ENCODE measurements around the gene SPG21.

SPG21 gene

DNA sequence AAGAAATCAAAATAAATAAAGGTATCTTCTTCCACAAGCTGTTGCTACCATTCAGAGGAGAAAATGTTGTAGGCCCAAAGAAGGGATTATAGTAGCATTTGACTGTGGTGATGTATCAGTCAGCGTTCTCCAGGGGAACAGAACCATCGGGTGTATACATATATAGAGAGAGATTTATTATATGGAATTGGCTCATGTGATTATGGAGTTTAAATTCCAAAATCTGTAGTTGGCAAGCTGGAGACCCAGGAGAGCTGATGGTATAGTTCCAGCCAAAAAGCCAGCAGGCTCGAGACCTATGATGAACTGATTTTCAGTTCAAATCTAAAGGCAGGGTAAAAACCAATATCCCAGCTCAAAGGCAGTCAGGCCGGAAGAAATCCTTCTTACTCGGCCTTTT is 7.4 kb upstream of the SPG21 start:
- no peak overlapping the region for H3K4me3 ChIP-seq (replicated peaks in 1 of 2; ENCODE audit: low read depth in 2 of 2, low read length in 2 of 2)
- DNase-seq (ENCODE audit: low read depth in 2 of 2), result no peak
- TF ChIP-seq, protein P1, sequence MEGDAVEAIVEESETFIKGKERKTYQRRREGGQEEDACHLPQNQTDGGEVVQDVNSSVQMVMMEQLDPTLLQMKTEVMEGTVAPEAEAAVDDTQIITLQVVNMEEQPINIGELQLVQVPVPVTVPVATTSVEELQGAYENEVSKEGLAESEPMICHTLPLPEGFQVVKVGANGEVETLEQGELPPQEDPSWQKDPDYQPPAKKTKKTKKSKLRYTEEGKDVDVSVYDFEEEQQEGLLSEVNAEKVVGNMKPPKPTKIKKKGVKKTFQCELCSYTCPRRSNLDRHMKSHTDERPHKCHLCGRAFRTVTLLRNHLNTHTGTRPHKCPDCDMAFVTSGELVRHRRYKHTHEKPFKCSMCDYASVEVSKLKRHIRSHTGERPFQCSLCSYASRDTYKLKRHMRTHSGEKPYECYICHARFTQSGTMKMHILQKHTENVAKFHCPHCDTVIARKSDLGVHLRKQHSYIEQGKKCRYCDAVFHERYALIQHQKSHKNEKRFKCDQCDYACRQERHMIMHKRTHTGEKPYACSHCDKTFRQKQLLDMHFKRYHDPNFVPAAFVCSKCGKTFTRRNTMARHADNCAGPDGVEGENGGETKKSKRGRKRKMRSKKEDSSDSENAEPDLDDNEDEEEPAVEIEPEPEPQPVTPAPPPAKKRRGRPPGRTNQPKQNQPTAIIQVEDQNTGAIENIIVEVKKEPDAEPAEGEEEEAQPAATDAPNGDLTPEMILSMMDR (IDR thresholded peaks at IDR 0.05; ENCODE audit: low read depth, low read length), result no peak

GRCh38 chr15:64993290-64993689 is 3.6 kb upstream of the SPG21 start:
- H3K4me3 ChIP-seq (replicated peaks in 1 of 2; ENCODE audit: low read depth in 2 of 2, low read length in 2 of 2), result no peak overlapping the region
- no peak for DNase-seq (ENCODE audit: low read depth in 2 of 2)
- TF ChIP-seq, protein P1 (IDR thresholded peaks at IDR 0.05; ENCODE audit: low read depth, low read length), result no peak

DNA sequence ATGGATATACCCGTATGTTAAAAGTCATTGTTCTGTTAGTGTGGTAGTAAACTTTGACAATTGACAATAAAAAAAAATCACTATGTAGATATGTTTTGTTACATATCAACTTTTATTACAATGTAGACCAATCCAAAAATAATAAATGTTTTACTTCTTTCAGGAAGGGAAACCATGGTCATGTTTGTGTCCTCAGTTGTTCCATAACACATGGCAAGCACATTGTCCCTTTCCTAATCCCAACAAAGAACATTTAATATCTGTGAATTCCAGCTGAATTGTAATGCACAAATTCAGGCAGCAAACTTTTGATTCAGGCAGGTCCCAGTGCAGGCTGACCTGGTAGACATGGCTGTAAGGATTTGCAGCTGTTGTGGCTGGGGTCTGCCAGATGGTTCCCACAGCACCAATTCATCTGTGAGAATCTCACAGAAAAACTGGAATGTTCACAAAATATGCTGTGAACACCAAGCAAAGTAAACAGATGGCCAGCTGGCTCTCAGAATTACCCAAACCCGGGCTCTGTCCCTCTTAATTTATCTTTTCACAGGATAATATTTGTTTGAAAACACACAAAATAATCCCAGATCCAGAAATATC is 1.9 kb upstream of the SPG21 start:
- no peak overlapping the region for H3K4me3 ChIP-seq (replicated peaks in 1 of 2; ENCODE audit: low read depth in 2 of 2, low read length in 2 of 2)
- TF ChIP-seq, protein P1 (IDR thresholded peaks at IDR 0.05; ENCODE audit: low read depth, low read length), result no peak
- DNase-seq (ENCODE audit: low read depth in 2 of 2), result no peak

GRCh38 chr15:64990168-64990470 is 405 bp upstream of the SPG21 start:
- no peak for DNase-seq (ENCODE audit: low read depth in 2 of 2)
- peak overlapping the region; percentile 49 to 99 for H3K4me3 ChIP-seq (replicated peaks in 1 of 2; ENCODE audit: low read depth in 2 of 2, low read length in 2 of 2)
- TF ChIP-seq, protein P1 (IDR thresholded peaks at IDR 0.05; ENCODE audit: low read depth, low read length), result no peak

DNA sequence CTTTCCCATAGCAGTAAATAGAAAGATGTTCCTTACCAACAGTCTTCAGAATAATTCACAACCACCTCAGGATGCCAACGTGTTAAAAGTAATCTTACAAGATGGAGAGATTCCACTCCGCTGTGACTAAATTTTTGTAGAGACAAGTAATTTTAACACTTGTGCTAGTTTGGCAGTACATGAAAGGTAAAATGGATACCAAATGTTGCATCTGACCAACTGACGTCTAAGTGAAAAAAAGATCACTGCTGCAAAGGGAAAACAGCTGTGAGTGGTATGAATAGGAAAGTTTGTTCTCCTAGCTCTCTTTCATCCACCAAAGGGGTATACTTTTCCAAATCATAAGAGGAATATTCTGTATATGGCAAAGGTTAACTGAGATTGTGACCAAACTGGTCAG is 2.6 kb downstream of the SPG21 start:
- H3K4me3 ChIP-seq (replicated peaks in 1 of 2; ENCODE audit: low read depth in 2 of 2, low read length in 2 of 2), result no peak overlapping the region
- DNase-seq (ENCODE audit: low read depth in 2 of 2), result peak in 1 of 2 donors; percentile 10
- TF ChIP-seq, protein P1 (IDR thresholded peaks at IDR 0.05; ENCODE audit: low read depth, low read length), result no peak

DNA sequence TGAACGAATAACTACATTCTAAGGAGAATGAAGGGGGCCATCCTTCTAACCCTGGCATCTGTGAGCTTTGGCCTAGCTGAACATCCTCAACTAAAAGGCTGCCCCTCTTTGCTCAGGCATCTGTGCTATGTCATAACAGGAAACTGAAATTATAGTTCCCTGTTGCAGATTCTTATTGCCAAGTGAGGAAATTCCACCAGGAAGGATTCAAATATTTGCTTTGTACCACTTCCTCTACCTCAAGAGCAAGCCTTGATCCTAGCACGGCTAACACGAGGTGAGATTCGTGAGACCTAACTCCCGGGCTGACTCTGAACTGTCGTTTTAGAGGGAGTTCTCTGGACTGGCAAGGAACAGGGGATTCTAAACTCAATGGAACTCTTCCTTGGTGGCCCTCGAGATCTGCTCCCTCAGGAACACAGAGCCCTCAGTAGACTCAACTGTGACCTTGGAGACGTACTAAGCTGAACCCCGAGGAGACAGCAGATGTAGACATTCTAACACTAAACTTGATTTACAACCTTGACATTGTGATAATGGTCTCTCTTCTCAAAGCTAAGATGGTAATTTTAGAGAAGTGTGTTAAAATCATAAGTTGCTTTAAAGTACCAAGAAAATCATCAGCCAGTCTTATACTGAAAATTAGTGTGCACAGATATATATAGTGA is 4.2 kb downstream of the SPG21 start:
- TF ChIP-seq, protein P1 (IDR thresholded peaks at IDR 0.05; ENCODE audit: low read depth, low read length), result no peak
- H3K4me3 ChIP-seq (replicated peaks in 1 of 2; ENCODE audit: low read depth in 2 of 2, low read length in 2 of 2), result no peak overlapping the region
- peak; percentile 49 to 53 for DNase-seq (ENCODE audit: low read depth in 2 of 2)

- TF ChIP-seq, protein P1 (IDR thresholded peaks at IDR 0.05; ENCODE audit: low read depth, low read length), result no peak
- no peak for DNase-seq (ENCODE audit: low read depth in 2 of 2)
Observed at GRCh38 chr15:64982472-64982871, 7.2 kb downstream of the SPG21 start.

More at GRCh38 chr15:64982472-64982871, 7.2 kb downstream of the SPG21 start:
- H3K4me3 ChIP-seq (replicated peaks in 1 of 2; ENCODE audit: low read depth in 2 of 2, low read length in 2 of 2), result no peak overlapping the region

All from cardiac fibroblast (primary cell).